Memory B cell (primary cell): Measurements from ENCODE around the gene TECPR1.
A peak's percentile ranks its signal among the peaks of the same experiment; 100 is the strongest.

Experiments used
- ATAC-seq: fragments of 150-1000 bp; cut with Tn5 transposase; 2 replicates; pipeline ENCODE4 v1.10.0; 2021; ENCODE audit warnings: low read depth, mild to moderate bottlenecking, moderate library complexity
- DNase-seq, 2 donors: peaks; one replicate each; pipeline ENCODE4 v3.0.0; 2022; ENCODE audit warnings: low spot score in 2 of 2
- H3K27ac Mint-ChIP-seq: one replicate; pipeline ENCODE4 v1.8.0; 2022; ENCODE audit warnings: mild to moderate bottlenecking, moderate library complexity, mixed read lengths
- H3K27me3 Mint-ChIP-seq: one replicate; pipeline ENCODE4 v1.8.0; 2022; ENCODE audit warnings: mixed read lengths
- H3K36me3 Mint-ChIP-seq: one replicate; pipeline ENCODE4 v1.8.0; 2022; ENCODE audit warnings: mild to moderate bottlenecking, mixed read lengths
- H3K4me1 Mint-ChIP-seq: one replicate; pipeline ENCODE4 v1.8.0; 2022; ENCODE audit warnings: mixed read lengths
- H3K4me3 Mint-ChIP-seq: one replicate; pipeline ENCODE4 v1.8.0; 2022; ENCODE audit warnings: mild to moderate bottlenecking, moderate library complexity, mixed read lengths
- H3K9me3 Mint-ChIP-seq: one replicate; pipeline ENCODE4 v1.8.0; 2022; ENCODE audit warnings: mixed read lengths

The TECPR1 gene

GRCh38 chr7:98287486-98287959, 35.5 kb upstream of the TECPR1 start:
- Mint-ChIP-seq H3K9me3 (no peaks in the 10 kb centered on the region), H3K27me3 (no peaks in the 10 kb centered on the region), H3K4me3 (no peak overlapping the region), H3K27ac (no peak overlapping the region), H3K36me3 (peaks cover 3% of the 10 kb centered on the region), H3K4me1 (peaks cover 18% of the 10 kb centered on the region)
- ATAC-seq (no peak), DNase-seq (no peak)

DNA sequence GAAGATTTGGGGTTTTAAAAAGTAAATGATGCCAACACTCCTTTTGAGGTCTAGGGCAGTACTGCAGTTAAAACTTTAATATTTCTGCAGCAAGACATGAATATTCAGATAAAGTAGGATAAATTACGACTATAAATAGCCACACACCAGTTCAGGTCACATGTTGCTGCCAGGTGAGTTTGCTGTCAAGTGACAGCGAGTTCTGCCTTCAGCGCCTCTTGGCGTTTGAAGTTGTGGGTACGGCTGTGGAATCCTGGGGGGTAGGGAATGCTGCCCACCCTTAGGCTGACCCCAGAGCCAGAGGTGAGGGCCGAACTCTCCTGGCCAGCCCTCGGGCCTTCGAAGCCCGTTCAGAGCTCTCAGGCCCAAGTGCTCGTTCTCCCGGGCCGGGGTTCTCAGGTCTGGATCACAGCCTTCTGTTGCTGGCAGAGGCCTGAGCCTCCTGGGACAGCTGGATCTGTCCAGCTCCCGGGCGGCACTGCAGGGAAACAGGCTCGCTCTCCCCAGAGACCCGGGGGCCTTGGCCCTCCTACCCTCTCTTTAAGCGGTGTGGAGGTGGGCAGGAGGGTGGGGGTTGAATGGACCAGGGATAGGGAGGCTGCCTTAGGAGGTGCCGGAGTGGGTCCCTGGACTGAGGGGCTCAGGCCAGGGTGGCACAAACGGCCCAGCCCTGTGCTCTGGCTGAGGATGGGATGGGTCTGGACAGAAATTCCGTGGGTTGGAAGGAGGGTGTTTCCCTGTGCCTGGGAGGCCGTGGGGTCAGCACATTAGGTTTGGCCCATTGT, 34.9 kb upstream of the TECPR1 start:
- DNase-seq (no peak), ATAC-seq (no peak)
- H3K4me3 Mint-ChIP-seq, result no peak overlapping the region
- H3K4me1 Mint-ChIP-seq, result peaks cover 22% of the 10 kb centered on the region
- H3K27me3 Mint-ChIP-seq, result no peaks in the 10 kb centered on the region
- peaks cover 1% of the 10 kb centered on the region for H3K36me3 Mint-ChIP-seq
- no peak overlapping the region for H3K27ac Mint-ChIP-seq
- H3K9me3 Mint-ChIP-seq, result no peaks in the 10 kb centered on the region

- Mint-ChIP-seq H3K27me3 (no peaks in the 10 kb centered on the region), H3K4me3 (no peak overlapping the region), H3K27ac (no peak overlapping the region), H3K36me3 (peaks cover 1% of the 10 kb centered on the region), H3K9me3 (no peaks in the 10 kb centered on the region), H3K4me1 (peaks cover 22% of the 10 kb centered on the region)
- no peak for ATAC-seq
- DNase-seq, result no peak
Measured at GRCh38 chr7:98286093-98286539, 34.1 kb upstream of the TECPR1 start.

- ATAC-seq, result no peak
- Mint-ChIP-seq H3K27ac (no peak overlapping the region), H3K36me3 (peaks cover 1% of the 10 kb centered on the region), H3K4me3 (no peak overlapping the region), H3K4me1 (peaks cover 22% of the 10 kb centered on the region), H3K27me3 (no peaks in the 10 kb centered on the region), H3K9me3 (no peaks in the 10 kb centered on the region)
- DNase-seq, result no peak
Measured at GRCh38 chr7:98285157-98286092, 33.4 kb upstream of the TECPR1 start.

DNA sequence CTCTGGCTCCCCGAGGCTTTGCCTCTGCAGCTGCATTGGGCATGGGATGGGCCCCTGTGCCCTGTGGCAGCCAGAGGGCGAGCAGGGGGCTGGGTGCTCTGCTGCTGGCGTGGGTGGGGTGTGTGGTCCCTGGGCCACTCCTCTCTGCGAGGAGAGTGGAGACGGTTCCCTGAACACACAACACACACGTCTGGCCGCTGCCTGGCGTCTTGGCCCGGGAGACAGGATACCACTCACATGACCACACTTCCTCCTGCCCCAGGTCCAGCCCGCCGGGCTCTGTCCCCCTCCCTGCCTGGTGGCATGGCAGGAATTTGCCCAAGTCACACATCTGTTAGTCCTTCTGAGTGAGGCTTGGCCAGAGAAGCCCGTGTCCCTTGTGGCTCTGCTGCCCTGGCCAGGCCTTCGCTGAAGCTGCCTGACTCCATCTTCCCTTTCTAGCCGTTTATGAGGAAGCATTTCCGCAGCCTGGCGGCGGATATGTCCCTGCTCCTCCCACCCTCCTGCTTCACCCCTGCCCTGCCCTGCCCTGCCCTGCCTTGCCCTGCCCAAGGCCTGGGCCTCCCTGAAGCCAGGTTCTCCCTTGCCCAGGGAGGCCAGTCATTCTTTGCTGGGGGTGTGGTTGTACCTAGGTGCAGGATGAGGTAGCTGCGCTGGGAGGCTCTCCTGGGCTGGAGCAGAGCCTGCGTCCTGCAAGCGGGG, 32.5 kb upstream of the TECPR1 start:
- peak overlapping the region; percentile 67 for H3K27ac Mint-ChIP-seq

DNA sequence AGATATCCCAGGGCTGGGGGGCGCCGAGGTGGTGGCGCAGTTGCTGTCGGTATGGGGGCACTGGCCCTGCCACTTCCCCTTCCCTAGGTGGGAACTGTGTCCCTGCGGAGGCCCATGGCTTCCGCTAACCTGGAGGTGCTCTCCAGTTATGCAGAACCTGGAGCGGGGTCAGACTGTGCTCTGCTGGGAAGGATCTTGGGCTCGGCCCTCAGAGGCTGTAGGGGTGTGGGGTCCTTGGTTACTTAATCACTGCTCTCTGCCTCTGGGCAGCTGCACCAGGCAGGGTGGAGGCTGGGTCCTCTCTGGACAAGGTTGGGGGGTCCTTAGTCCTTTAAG, 31.8 kb upstream of the TECPR1 start:
- no peak for ATAC-seq
- H3K27ac Mint-ChIP-seq, result peak overlapping the region; percentile 67
- H3K36me3 Mint-ChIP-seq, result peaks cover 1% of the 10 kb centered on the region
- H3K27me3 Mint-ChIP-seq, result no peaks in the 10 kb centered on the region
- H3K4me3 Mint-ChIP-seq, result no peak overlapping the region
- H3K4me1 Mint-ChIP-seq, result peaks cover 22% of the 10 kb centered on the region
- DNase-seq, result no peak
- H3K9me3 Mint-ChIP-seq, result no peaks in the 10 kb centered on the region

More for the DNA sequence above, 32.5 kb upstream of the TECPR1 start:
- DNase-seq, result no peak
- Mint-ChIP-seq H3K4me3 (peak overlapping the region; percentile 54), H3K36me3 (peaks cover 1% of the 10 kb centered on the region), H3K9me3 (no peaks in the 10 kb centered on the region), H3K4me1 (peaks cover 22% of the 10 kb centered on the region), H3K27me3 (no peaks in the 10 kb centered on the region)
- no peak for ATAC-seq

DNA sequence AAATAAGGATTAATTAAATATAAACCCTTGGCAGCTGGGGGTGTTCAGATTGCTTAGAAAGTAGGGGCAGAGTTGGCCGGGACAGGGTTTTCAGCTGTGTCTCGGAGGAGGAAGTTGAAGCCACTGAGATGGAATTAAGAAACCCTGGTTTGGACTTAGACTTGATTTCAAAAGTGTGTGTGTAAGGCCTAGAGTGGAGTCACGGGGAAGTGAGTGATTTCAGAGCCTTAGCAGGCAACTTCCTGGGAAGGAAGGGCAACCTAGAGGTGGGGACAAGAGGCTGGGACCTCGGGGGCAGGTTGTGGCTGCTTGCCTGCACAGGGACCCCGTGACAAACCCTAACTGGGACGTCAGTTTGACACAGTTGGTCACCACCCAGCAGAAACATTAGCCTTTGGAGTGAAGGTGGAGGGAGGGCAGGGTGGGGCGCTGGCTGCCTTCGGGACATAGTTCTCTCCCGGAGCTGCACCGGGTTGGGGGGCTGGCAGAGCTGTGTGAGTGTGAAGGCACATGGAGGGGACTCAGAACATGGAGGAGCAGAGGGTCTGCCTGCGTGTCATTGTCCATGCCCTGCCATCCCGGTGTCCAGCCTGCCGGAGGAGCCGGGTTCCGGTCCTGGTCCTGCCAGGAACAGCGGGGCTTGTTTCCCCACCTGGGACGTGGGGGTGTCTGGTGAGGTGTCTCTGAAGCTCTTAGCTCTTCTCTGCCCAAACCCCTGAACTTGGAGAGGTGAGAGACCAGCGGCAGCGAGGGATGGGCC, 31.3 kb upstream of the TECPR1 start:
- Mint-ChIP-seq H3K4me3 (peak overlapping the region; percentile 22), H3K4me1 (peaks cover 22% of the 10 kb centered on the region), H3K9me3 (no peaks in the 10 kb centered on the region), H3K27me3 (no peaks in the 10 kb centered on the region), H3K36me3 (peaks cover 1% of the 10 kb centered on the region), H3K27ac (peak overlapping the region; percentile 87)
- ATAC-seq, result no peak
- DNase-seq, result no peak

DNA sequence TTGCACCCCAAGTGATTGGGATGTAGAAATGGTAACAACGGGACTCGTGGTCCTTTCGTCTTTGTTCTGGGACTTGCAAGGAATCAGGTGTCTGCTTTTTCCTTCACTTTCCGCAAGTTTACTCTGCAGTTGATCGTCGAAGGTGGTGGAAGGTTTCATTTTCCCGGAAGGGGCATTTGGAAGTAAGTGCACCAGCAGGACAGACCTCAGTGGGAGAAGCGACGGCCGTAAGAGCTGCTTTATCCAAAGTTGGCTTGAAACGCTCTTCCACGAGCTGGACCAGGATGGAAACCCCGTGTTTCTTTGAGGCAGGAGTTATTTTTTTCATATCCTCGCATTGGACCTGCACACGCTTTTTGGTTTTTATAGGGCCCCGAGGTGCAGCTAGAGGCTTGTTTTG, 30.7 kb upstream of the TECPR1 start:
- ATAC-seq, result no peak
- Mint-ChIP-seq H3K4me1 (peaks cover 22% of the 10 kb centered on the region), H3K9me3 (no peaks in the 10 kb centered on the region), H3K27me3 (no peaks in the 10 kb centered on the region), H3K36me3 (peaks cover 1% of the 10 kb centered on the region), H3K27ac (peak overlapping the region; percentile 87), H3K4me3 (peak overlapping the region; percentile 89)
- no peak for DNase-seq

- H3K27me3 Mint-ChIP-seq, result no peaks in the 10 kb centered on the region
- H3K36me3 Mint-ChIP-seq, result peaks cover 1% of the 10 kb centered on the region
- DNase-seq (peak in 1 of 2 donors; percentile 35), ATAC-seq (peak; percentile 31)
- peak overlapping the region; percentile 89 for H3K4me3 Mint-ChIP-seq
- peak overlapping the region; percentile 87 for H3K27ac Mint-ChIP-seq
- H3K4me1 Mint-ChIP-seq, result peaks cover 22% of the 10 kb centered on the region
- no peaks in the 10 kb centered on the region for H3K9me3 Mint-ChIP-seq
Measured at GRCh38 chr7:98281757-98282606, 29.9 kb upstream of the TECPR1 start.

DNA sequence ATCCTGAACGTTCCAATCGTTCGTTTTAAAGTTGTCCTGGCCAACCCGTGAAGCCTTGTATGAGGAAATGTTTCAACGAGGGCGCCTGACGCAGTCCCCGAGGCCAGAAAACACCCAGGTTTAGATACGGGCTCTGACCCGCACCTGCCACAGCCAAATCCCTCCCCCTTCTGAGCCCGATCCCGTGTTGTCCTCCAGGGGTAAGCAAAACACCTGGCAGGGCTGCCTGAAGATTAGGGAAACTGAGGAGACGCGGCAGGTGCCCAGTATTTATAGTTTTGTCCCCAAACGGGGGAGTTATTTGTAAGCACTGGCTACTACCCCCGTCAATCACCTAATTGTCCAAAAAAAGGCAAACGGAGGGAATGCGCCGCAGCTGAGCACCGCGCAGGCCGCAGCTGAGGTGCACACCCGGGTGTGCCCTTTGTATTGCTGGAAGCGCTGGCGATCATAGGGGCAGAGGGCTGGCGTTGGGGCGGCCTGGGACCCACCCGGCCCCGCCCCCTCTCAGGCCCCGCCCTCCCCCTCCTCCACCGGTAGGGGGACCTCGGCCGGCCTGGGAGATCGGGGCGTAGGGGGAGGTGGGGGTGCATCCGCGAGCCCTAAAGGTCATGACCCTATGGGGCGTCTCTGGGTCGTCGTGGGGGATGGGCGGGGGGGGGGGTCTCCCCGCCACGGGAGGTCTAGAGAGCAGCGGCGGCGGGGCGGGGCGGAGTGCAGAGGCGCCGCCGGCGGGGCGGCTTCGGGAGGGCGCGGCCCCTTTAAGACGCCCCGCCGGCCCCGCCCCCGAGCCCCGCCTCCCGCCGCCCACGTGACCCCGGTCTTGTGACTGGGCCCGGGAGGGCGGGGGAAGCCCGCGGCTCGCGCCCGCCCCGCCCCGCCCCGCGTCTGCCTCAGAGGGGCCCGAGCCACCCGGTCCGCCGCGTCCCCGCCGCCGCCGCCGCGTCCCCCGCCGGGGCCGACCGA, 29.0 kb upstream of the TECPR1 start, which contains the start of gene BRI3:
Gene BRI3, plus strand, starts transcription at position 896 of the 966 bp plus-strand sequence. CDS start 110 bp downstream, outside the sequence.
- Mint-ChIP-seq H3K4me1 (peaks cover 22% of the 10 kb centered on the region), H3K9me3 (no peaks in the 10 kb centered on the region), H3K4me3 (peak within 1 kb of the TSS; percentile 89), H3K27ac (peak within 1 kb of the TSS; percentile 87), H3K27me3 (no peaks in the 10 kb centered on the region), H3K36me3 (peaks cover 1% of the 10 kb centered on the region)
- peak; percentile 82 to 85 for DNase-seq
- peak; percentile 80 for ATAC-seq

- peak overlapping the region; percentile 79 for H3K27ac Mint-ChIP-seq
- peaks cover 22% of the 10 kb centered on the region for H3K4me1 Mint-ChIP-seq
- H3K36me3 Mint-ChIP-seq, result peaks cover 1% of the 10 kb centered on the region
- DNase-seq (no peak), ATAC-seq (no peak)
- H3K9me3 Mint-ChIP-seq, result no peaks in the 10 kb centered on the region
- peak overlapping the region; percentile 87 for H3K4me3 Mint-ChIP-seq
- no peaks in the 10 kb centered on the region for H3K27me3 Mint-ChIP-seq
Measured at GRCh38 chr7:98280296-98280695, 28.3 kb upstream of the TECPR1 start.

- Mint-ChIP-seq H3K27me3 (no peaks in the 10 kb centered on the region), H3K4me1 (peaks cover 12% of the 10 kb centered on the region), H3K27ac (no peak overlapping the region), H3K9me3 (no peaks in the 10 kb centered on the region), H3K36me3 (no peaks in the 10 kb centered on the region), H3K4me3 (no peak overlapping the region)
- no peak for ATAC-seq
- DNase-seq, result no peak
Measured at GRCh38 chr7:98278936-98279335, 26.9 kb upstream of the TECPR1 start.
